CD4-positive, alpha-beta memory T cell (primary cell): ENCODE data around the gene FAM219B. TPM values are rescaled to one million over a fixed set of nuclear protein-coding genes. Genes with fewer than 3 reads are reported as not detected.

Source experiments
- CTCF ChIA-PET: fragments of 350-600 bp; sonication (Branson Sonifier 250); formaldehyde crosslinking; loops from one replicate; lab custom pipeline; 2021; ENCODE audit warnings: inconsistent platforms; ENCODE audit not compliant: partially characterized antibody; lab: Charles Lee
- POLR2A ChIA-PET: fragments of 350-600 bp; sonication (Branson Sonifier 250); formaldehyde crosslinking; loops from one replicate; lab custom pipeline; 2021; ENCODE audit not compliant: partially characterized antibody; lab: Charles Lee
- DNase-seq, 5 donors: peaks; one replicate each; pipeline versions ENCODE4 v3.0.0 to v3.0.0-alpha.2; 2020 to 2022; ENCODE audit warnings: mixed read lengths in 1 of 5
- H3K27ac ChIP-seq: one replicate; pipeline ENCODE4 v1.7.0; 2013; ENCODE audit warnings: low read depth, low read length
- H3K27me3 ChIP-seq: 2 replicates; pipeline ENCODE4 v1.7.0; 2013; ENCODE audit warnings: mild to moderate bottlenecking, low read length, moderate library complexity; ENCODE audit not compliant: insufficient read depth
- H3K36me3 ChIP-seq: 2 replicates; pipeline ENCODE4 v1.7.0; 2013; ENCODE audit warnings: mild to moderate bottlenecking, low read length, moderate library complexity; ENCODE audit not compliant: insufficient read depth
- H3K4me1 ChIP-seq: 2 replicates; pipeline ENCODE4 v1.7.0; 2013; ENCODE audit warnings: mild to moderate bottlenecking, low read length, moderate library complexity; ENCODE audit not compliant: insufficient read depth
- H3K4me3 ChIP-seq, 2 donors: one replicate each; pipeline ENCODE4 v1.7.0; 2013; ENCODE audit warnings: low read length in 2 of 2, mild to moderate bottlenecking in 1 of 2
- H3K9me3 ChIP-seq, 2 donors: one replicate each; pipeline ENCODE4 v1.7.0; 2013; ENCODE audit warnings: low read length in 2 of 2, control low read depth in 1 of 2; ENCODE audit not compliant: control insufficient read depth in 1 of 2
- H3K27ac Mint-ChIP-seq, 7 donors: one replicate each; pipeline ENCODE4 v1.8.0; 2020 to 2021; ENCODE audit warnings: mixed read lengths in 7 of 7, mild to moderate bottlenecking in 6 of 7, inconsistent platforms in 3 of 7, moderate library complexity in 3 of 7
- H3K27me3 Mint-ChIP-seq, 2 donors: one replicate each; pipeline ENCODE4 v1.8.0; 2020 to 2021; ENCODE audit warnings: mixed read lengths in 2 of 2
- H3K36me3 Mint-ChIP-seq, 2 donors: one replicate each; pipeline ENCODE4 v1.8.0; 2020 to 2021; ENCODE audit warnings: mixed read lengths in 2 of 2, inconsistent platforms in 1 of 2, mild to moderate bottlenecking in 1 of 2
- H3K4me1 Mint-ChIP-seq, 4 donors: one replicate each; pipeline ENCODE4 v1.8.0; 2020 to 2021; ENCODE audit warnings: mixed read lengths in 4 of 4, mild to moderate bottlenecking in 1 of 4
- H3K4me3 Mint-ChIP-seq, 8 donors: one replicate each; pipeline ENCODE4 v1.8.0; 2020 to 2021; ENCODE audit warnings: mixed read lengths in 8 of 8, mild to moderate bottlenecking in 7 of 8, moderate library complexity in 6 of 8, inconsistent platforms in 3 of 8
- H3K9me3 Mint-ChIP-seq, 8 donors: one replicate each; pipeline ENCODE4 v1.8.0; 2020 to 2021; ENCODE audit warnings: mixed read lengths in 8 of 8, mild to moderate bottlenecking in 5 of 8, inconsistent platforms in 3 of 8, moderate library complexity in 1 of 8
- intact Hi-C: fragments of 100-400 bp; cut with micrococcal nuclease; formaldehyde crosslinking; loops from one replicate; pipeline ENCODE4 v1.15.1; 2023
- polyA plus RNA-seq, 2 donors: library from polyadenylated mRNA; unstranded; fragments of 300-500 nt; fragmentation: Illumina TruSeq; gene quantifications; one replicate each; pipeline ENCODE4 v1.2.3, GENCODE V29; 2021
- total RNA-seq, 2 experiments: library from RNA; stranded (reverse); gene quantifications; one replicate each; pipeline ENCODE4 v1.2.3, GENCODE V29; 2021

Gene FAM219B
- total and polyA plus RNA-seq, 4 experiments from 2014 or later: 17.4 to 117 (median 63.6) TPM

- peaks cover 57% of the 10 kb centered on the region for H3K4me1 ChIP-seq
- no peaks in the 10 kb centered on the region for H3K9me3 ChIP-seq
- H3K27ac Mint-ChIP-seq: peak overlapping the region; percentile 80 to 99 (median 98)
- no peaks in the 10 kb centered on the region for H3K27me3 ChIP-seq
- peaks cover 12% of the 10 kb centered on the region for H3K36me3 ChIP-seq
- no peak for DNase-seq
- H3K4me1 Mint-ChIP-seq: peaks cover 30 to 54% (median 42%) of the 10 kb centered on the region in 4 donors
- ChIA-PET CTCF (interaction anchor here (1.1 to 1.5 kb wide), 4 partner anchors 9 to 258 kb away, joined by 3 to 9 read pairs (median 4); no protein-coding TSS in a partner anchor), POLR2A (interaction anchor here (0.6 to 10.7 kb wide), 5 partner anchors 11 to 98 kb away, joined by 3 to 155 read pairs (median 24); partner anchors contain the start of genes FAM219B, SCAMP2 and ULK3)
- intact Hi-C loops: loop anchor here (5.0 kb wide), 1 partner anchor 45 kb away; the partner anchor contains the start of gene COX5A
- no peak overlapping the region for H3K4me3 ChIP-seq
- H3K36me3 Mint-ChIP-seq: peaks cover 11 to 23% of the 10 kb centered on the region in 2 donors
- peak overlapping the region; percentile 39 for H3K27ac ChIP-seq
- no peaks in the 10 kb centered on the region for H3K27me3 Mint-ChIP-seq
- no peaks in the 10 kb centered on the region for H3K9me3 Mint-ChIP-seq
- H3K4me3 Mint-ChIP-seq: peak overlapping the region in 5 of 8 donors; percentile 12 to 46 (median 26)
Observed at GRCh38 chr15:74892313-74892712, 14.3 kb downstream of the FAM219B start.

GRCh38 chr15:74891469-74891868 is 15.2 kb downstream of the FAM219B start:
- intact Hi-C loops: loop anchor here (5.0 kb wide), 1 partner anchor 46 kb away; the partner anchor contains the start of gene COX5A
- H3K27ac Mint-ChIP-seq: peak overlapping the region; percentile 36 to 99 (median 84)
- no peaks in the 10 kb centered on the region for H3K9me3 Mint-ChIP-seq
- POLR2A ChIA-PET: interaction anchor here (3.6 to 10.7 kb wide), 3 partner anchors 12 to 47 kb away, joined by 24 to 155 read pairs (median 50); partner anchors contain the start of genes FAM219B and SCAMP2
- no peaks in the 10 kb centered on the region for H3K27me3 ChIP-seq
- H3K4me3 Mint-ChIP-seq: peak overlapping the region in 5 of 8 donors; percentile 54 to 97 (median 93)
- peaks cover 57% of the 10 kb centered on the region for H3K4me1 ChIP-seq
- H3K9me3 ChIP-seq: no peaks in the 10 kb centered on the region
- no peaks in the 10 kb centered on the region for H3K27me3 Mint-ChIP-seq
- H3K36me3 Mint-ChIP-seq: peaks cover 11 to 21% of the 10 kb centered on the region in 2 donors
- peaks cover 30 to 54% (median 42%) of the 10 kb centered on the region in 4 donors for H3K4me1 Mint-ChIP-seq
- H3K27ac ChIP-seq: no peak overlapping the region
- DNase-seq: no peak
- CTCF ChIA-PET: interaction anchor here (1.0 to 1.5 kb wide), 4 partner anchors 10 to 20 kb away, joined by 3 to 9 read pairs (median 4); partner anchors contain the start of gene FAM219B
- peaks cover 4% of the 10 kb centered on the region for H3K36me3 ChIP-seq
- H3K4me3 ChIP-seq: no peak overlapping the region

- H3K27me3 ChIP-seq: no peaks in the 10 kb centered on the region
- Mint-ChIP-seq H3K27me3 (no peaks in the 10 kb centered on the region), H3K27ac (peak overlapping the region; percentile 80 to 97 (median 94)), H3K4me1 (peaks cover 30 to 54% (median 42%) of the 10 kb centered on the region in 4 donors), H3K9me3 (no peaks in the 10 kb centered on the region), H3K4me3 (peak overlapping the region; percentile 87 to 97 (median 94)), H3K36me3 (peaks cover 11 to 21% of the 10 kb centered on the region in 2 donors)
- peak overlapping the region; percentile 78 for H3K27ac ChIP-seq
- no peaks in the 10 kb centered on the region for H3K9me3 ChIP-seq
- peak overlapping the region; percentile 94 to 99 for H3K4me3 ChIP-seq
- DNase-seq: no peak
- intact Hi-C loops: loop anchor here (1.0 to 5.0 kb wide), 3 partner anchors 16 to 47 kb away; partner anchors contain the start of genes COX5A, FAM219B and ULK3
- H3K4me1 ChIP-seq: peaks cover 57% of the 10 kb centered on the region
- CTCF ChIA-PET: interaction anchor here (2.9 kb wide), 1 partner anchor 11 kb away, joined by 15 read pairs; no protein-coding TSS in a partner anchor
- H3K36me3 ChIP-seq: no peaks in the 10 kb centered on the region
- POLR2A ChIA-PET: interaction anchor here (1.3 to 10.7 kb wide), 3 partner anchors 13 to 128 kb away, joined by 3 to 155 read pairs (median 3); partner anchors contain the start of gene FAM219B
Observed at GRCh38 chr15:74890665-74890960, 16.0 kb downstream of the FAM219B start.

GRCh38 chr15:74889883-74890664 is 16.6 kb downstream of the FAM219B start, which contains the start of gene MPI:
Gene MPI, plus strand, starts transcription at chr15:74890042. Its CDS starts 32 bp downstream, at chr15:74890074.
- intact Hi-C loops: loop anchor here (1.0 to 5.0 kb wide), 4 partner anchors 16 to 47 kb away; partner anchors contain the start of genes COX5A, FAM219B, SCAMP2 and ULK3

GRCh38 chr15:74889390-74889882 is 17.2 kb downstream of the FAM219B start:
- ChIA-PET CTCF (interaction anchor here (0.9 to 2.9 kb wide), 4 partner anchors 12 to 53 kb away, joined by 3 to 15 read pairs (median 4); no protein-coding TSS in a partner anchor), POLR2A (interaction anchor here (0.6 to 10.7 kb wide), 17 partner anchors 8 to 127 kb away, joined by 3 to 155 read pairs (median 3); partner anchors contain the start of genes FAM219B and SCAMP2)
- peak overlapping the region; percentile 87 to 97 (median 94) for H3K4me3 Mint-ChIP-seq
- peak overlapping the region; percentile 80 to 97 (median 94) for H3K27ac Mint-ChIP-seq
- intact Hi-C loops: loop anchor here (1.0 kb wide), 1 partner anchor 16 kb away; the partner anchor contains the start of gene SCAMP2
- H3K4me1 ChIP-seq: peaks cover 60% of the 10 kb centered on the region
- no peaks in the 10 kb centered on the region for H3K27me3 Mint-ChIP-seq
- peak overlapping the region; percentile 78 for H3K27ac ChIP-seq
- no peaks in the 10 kb centered on the region for H3K9me3 Mint-ChIP-seq
- H3K36me3 ChIP-seq: no peaks in the 10 kb centered on the region
- no peaks in the 10 kb centered on the region for H3K27me3 ChIP-seq
- DNase-seq: peak in 1 of 5 donors; percentile 46
- peak overlapping the region; percentile 94 to 99 for H3K4me3 ChIP-seq
- no peaks in the 10 kb centered on the region for H3K9me3 ChIP-seq
- H3K4me1 Mint-ChIP-seq: peaks cover 31 to 60% (median 44%) of the 10 kb centered on the region in 4 donors
- H3K36me3 Mint-ChIP-seq: peaks cover 11 to 21% of the 10 kb centered on the region in 2 donors

More at GRCh38 chr15:74889883-74890664, 16.6 kb downstream of the FAM219B start, which contains the start of gene MPI:
- DNase-seq: peak; percentile 78 to 86 (median 79)
- Histone ChIP-seq H3K4me1 (peaks cover 58% of the 10 kb centered on the region), H3K27ac (peak within 1 kb of the TSS; percentile 78), H3K9me3 (no peaks in the 10 kb centered on the region), H3K27me3 (no peaks in the 10 kb centered on the region), H3K4me3 (peak within 1 kb of the TSS; percentile 94 to 99), H3K36me3 (no peaks in the 10 kb centered on the region)
- H3K4me1 Mint-ChIP-seq: peaks cover 30 to 54% (median 42%) of the 10 kb centered on the region in 4 donors
- no peaks in the 10 kb centered on the region for H3K9me3 Mint-ChIP-seq
- ChIA-PET POLR2A (interaction anchor here (0.6 to 10.7 kb wide), 15 partner anchors 7 to 128 kb away, joined by 3 to 155 read pairs (median 3); partner anchors contain the start of genes FAM219B and SCAMP2), CTCF (interaction anchor here (0.9 to 2.9 kb wide), 4 partner anchors 12 to 53 kb away, joined by 3 to 15 read pairs (median 4); no protein-coding TSS in a partner anchor)
- no peaks in the 10 kb centered on the region for H3K27me3 Mint-ChIP-seq
- H3K4me3 Mint-ChIP-seq: peak within 1 kb of the TSS; percentile 87 to 97 (median 94)
- peaks cover 11 to 21% of the 10 kb centered on the region in 2 donors for H3K36me3 Mint-ChIP-seq
- H3K27ac Mint-ChIP-seq: peak within 1 kb of the TSS; percentile 80 to 97 (median 94)

GRCh38 chr15:74888716-74889115 is 17.9 kb downstream of the FAM219B start:
- H3K27me3 ChIP-seq: no peaks in the 10 kb centered on the region
- intact Hi-C loops: loop anchor here (1.0 kb wide), 1 partner anchor 15 kb away; the partner anchor contains the start of gene SCAMP2
- Mint-ChIP-seq H3K36me3 (peaks cover 9 to 19% of the 10 kb centered on the region in 2 donors), H3K4me3 (peak overlapping the region in 4 of 8 donors; percentile 87 to 97 (median 92)), H3K9me3 (no peaks in the 10 kb centered on the region), H3K27me3 (no peaks in the 10 kb centered on the region), H3K4me1 (peaks cover 34 to 64% (median 48%) of the 10 kb centered on the region in 4 donors), H3K27ac (peak overlapping the region in 3 of 7 donors; percentile 80 to 97 (median 92))
- POLR2A ChIA-PET: interaction anchor here (0.6 to 10.7 kb wide), 7 partner anchors 9 to 71 kb away, joined by 3 to 155 read pairs (median 4); partner anchors contain the start of genes FAM219B and SCAMP2
- H3K4me3 ChIP-seq: no peak overlapping the region
- CTCF ChIA-PET: interaction anchor here (0.7 to 2.9 kb wide), 2 partner anchors 13 to 257 kb away, joined by 3 to 15 read pairs; no protein-coding TSS in a partner anchor
- H3K9me3 ChIP-seq: no peaks in the 10 kb centered on the region
- H3K4me1 ChIP-seq: peaks cover 60% of the 10 kb centered on the region
- no peaks in the 10 kb centered on the region for H3K36me3 ChIP-seq
- H3K27ac ChIP-seq: no peak overlapping the region
- DNase-seq: no peak
